Gastrocnemius medialis (tissue), 4 donors: ENCODE measurements around the gene INPP5E. TPM values are rescaled to one million over a fixed set of nuclear protein-coding genes. Genes with fewer than 3 reads are reported as not detected.

Experiments used
- ATAC-seq, 2 donors: fragments of 150-250 bp; one replicate each; pipeline ENCODE4 v1.9.1; 2016
- DNase-seq, 2 donors: peaks; one replicate each; pipeline ENCODE4 v3.0.0-alpha.2; 2019
- H3K27ac ChIP-seq, 4 donors: fragments of 200-600 bp; sonication (generic); 1 replicate in 1 of 4; 2 replicates in 3 of 4; pipeline ENCODE4 v1.5.1; 2016 to 2018; ENCODE audit warnings: mild to moderate bottlenecking in 2 of 4, moderate library complexity in 1 of 4
- H3K27me3 ChIP-seq, 3 donors: fragments of 200-600 bp; sonication (generic) in 2 of 3; 1 replicate in 1 of 3; 2 replicates in 2 of 3; pipeline versions ENCODE4 v1.5.1 to v1.6.0; 2016 to 2019; ENCODE audit warnings: mild to moderate bottlenecking in 1 of 3, moderate library complexity in 1 of 3
- H3K36me3 ChIP-seq, 2 donors: fragments of 200-600 bp; sonication (generic) in 1 of 2; one replicate each; pipeline ENCODE4 v1.5.1; 2017 to 2018
- H3K4me1 ChIP-seq, 2 donors: fragments of 200-600 bp; sonication (generic) in 1 of 2; one replicate each; pipeline ENCODE4 v1.5.1; 2016 to 2017; ENCODE audit warnings: mild to moderate bottlenecking in 2 of 2
- H3K4me3 ChIP-seq, 4 donors: fragments of 200-600 bp; sonication (generic) in 3 of 4; 1 replicate in 1 of 4; 2 replicates in 3 of 4; pipeline ENCODE4 v1.5.1; 2016 to 2019; ENCODE audit warnings: mild to moderate bottlenecking in 2 of 4
- H3K9me3 ChIP-seq, 3 donors: fragments of 200-600 bp; sonication (generic) in 2 of 3; 1 replicate in 1 of 3; 2 replicates in 2 of 3; pipeline ENCODE4 v1.5.1; 2016 to 2019
- POLR2A ChIP-seq, 2 donors: fragments of 450-650 bp; IDR thresholded peaks; one replicate each; pipeline ENCODE4 v1.6.1; 2017; ENCODE audit warnings: antibody characterized with exemption in 2 of 2, mild to moderate bottlenecking in 2 of 2, moderate library complexity in 2 of 2
- in situ Hi-C, 4 donors: fragments of 200-750 bp; cut with MboI; loops; one replicate each; pipeline versions ENCODE4 v1.15.0 to v1.8.0; 2017; ENCODE audit warnings: low sequenced_read_pairs in 4 of 4
- intact Hi-C: fragments of 100-400 bp; cut with DNase I; formaldehyde crosslinking; loops from one replicate; pipeline ENCODE4 v1.15.1; 2023; ENCODE audit warnings: low total_unique reads
- total RNA-seq, 4 donors: library from RNA; depleted of rRNA; stranded (reverse); fragments of >200 nt; gene quantifications; one replicate each; pipeline versions ENCODE4 v1.1.0 to v1.2.3, GENCODE V29; 2016
- TF ChIP-seq, protein P1 (sequence below), 5 experiments: fragments of 450-650 bp in 3 of 5; fragments of 200-600 bp in 2 of 5; sonication (generic) in 2 of 5; IDR thresholded peaks in 4 of 5; conservative IDR thresholded peaks in 1 of 5; 1 replicate in 4 of 5; 2 replicates in 1 of 5; pipeline ENCODE4 v1.5.1; 2016 to 2019; ENCODE audit warnings: antibody characterized with exemption in 5 of 5, mild to moderate bottlenecking in 3 of 5, moderate library complexity in 3 of 5

The INPP5E gene
- total RNA-seq, 4 donors from 2014 or later, result 5.0 to 6.7 (median 5.9) TPM

DNA sequence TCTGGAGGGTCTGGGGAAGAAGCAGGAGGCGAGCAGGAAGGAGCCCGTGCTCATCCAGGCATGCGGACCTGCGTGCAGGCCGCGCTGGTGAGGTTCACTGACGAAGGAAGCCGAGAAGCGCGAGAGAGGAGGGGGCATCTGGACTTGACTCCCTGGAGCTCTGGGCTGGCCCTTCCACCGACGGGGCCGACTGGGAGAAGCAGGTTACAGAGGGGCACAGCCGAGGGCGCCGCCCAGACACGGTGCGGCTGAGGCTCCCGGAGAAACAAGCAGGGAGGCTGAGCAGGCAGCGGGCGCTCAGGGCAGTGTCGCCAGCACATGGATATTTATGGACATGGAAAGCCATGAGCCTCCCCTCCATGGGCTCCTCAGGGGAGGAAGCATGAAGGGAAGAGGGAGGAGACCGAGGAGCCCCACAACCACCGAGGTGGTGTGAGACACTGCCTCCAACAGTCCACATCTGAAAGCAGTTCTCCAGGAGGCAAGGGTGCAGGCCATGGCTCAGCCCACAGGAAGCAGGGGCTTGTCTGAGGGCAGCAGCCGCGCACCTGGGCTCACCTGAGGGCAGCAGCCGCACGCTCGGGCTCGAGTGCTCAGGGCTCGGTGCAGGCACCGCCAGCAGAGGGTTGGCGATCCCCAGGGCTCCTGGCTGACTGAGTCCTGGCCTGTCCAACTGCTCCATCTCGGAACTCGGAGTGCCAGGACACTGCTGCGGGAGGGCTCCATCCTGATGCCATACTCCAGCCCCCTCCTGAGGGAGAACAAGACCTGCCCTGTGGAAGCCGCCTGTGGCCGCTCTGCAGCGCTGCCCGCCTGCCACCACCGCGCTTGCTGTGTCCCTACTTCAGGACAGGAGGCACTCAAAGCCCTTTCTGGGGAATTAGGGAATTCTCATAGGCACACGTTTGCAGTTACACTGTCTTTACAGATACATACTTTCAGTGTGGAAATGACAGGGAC lies 15.7 kb upstream of the INPP5E start:
- no peaks in the 10 kb centered on the region for H3K27me3 ChIP-seq
- TF ChIP-seq, protein P1, sequence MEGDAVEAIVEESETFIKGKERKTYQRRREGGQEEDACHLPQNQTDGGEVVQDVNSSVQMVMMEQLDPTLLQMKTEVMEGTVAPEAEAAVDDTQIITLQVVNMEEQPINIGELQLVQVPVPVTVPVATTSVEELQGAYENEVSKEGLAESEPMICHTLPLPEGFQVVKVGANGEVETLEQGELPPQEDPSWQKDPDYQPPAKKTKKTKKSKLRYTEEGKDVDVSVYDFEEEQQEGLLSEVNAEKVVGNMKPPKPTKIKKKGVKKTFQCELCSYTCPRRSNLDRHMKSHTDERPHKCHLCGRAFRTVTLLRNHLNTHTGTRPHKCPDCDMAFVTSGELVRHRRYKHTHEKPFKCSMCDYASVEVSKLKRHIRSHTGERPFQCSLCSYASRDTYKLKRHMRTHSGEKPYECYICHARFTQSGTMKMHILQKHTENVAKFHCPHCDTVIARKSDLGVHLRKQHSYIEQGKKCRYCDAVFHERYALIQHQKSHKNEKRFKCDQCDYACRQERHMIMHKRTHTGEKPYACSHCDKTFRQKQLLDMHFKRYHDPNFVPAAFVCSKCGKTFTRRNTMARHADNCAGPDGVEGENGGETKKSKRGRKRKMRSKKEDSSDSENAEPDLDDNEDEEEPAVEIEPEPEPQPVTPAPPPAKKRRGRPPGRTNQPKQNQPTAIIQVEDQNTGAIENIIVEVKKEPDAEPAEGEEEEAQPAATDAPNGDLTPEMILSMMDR (IDR thresholded peaks at IDR 0.05 in 4 of 5, conservative IDR thresholded peaks at IDR 0.05 in 1 of 5), result no peak
- TF ChIP-seq POLR2A (IDR thresholded peaks at IDR 0.05), result no peak
- no peak for ATAC-seq

DNA sequence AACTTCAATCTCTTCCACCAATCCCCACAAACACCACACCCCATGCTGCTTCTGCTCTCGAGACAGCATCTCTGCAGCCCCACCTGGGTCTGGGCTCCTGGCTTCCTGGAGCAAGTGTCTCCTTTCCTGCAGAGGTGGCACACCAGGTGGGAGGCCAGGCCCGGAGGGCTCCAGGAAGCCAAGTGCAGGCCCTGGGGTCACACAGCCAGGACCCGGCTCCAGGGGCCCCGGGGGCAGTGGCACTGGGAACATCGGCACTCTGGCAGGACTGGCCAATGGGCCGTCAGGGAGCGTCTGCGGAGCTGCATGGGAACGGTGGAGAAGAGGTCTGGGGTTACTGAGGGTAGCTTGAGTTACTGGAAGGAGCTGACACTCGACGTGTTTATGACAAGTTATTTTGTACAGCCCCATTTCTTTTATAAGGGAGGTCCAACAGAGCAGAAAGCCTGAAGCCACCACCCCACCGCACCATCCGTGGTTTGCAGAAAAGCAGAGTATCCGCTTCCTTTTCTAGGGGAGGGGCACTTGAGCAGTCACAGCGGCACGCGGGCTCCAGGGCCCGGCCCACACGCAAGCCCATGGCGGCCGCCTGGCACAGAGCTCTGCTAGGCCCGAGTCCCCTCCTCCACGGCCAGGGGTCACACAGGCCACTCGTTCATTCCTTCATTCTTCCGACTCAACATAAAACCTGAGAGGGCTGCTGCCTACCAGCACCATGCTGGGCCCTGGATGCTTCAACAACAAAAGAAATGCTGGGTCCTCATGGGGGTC lies 14.6 kb upstream of the INPP5E start:
- Histone ChIP-seq H3K4me1 (no peaks in the 10 kb centered on the region), H3K4me3 (no peak overlapping the region), H3K27me3 (no peaks in the 10 kb centered on the region), H3K27ac (no peak overlapping the region), H3K9me3 (no peaks in the 10 kb centered on the region), H3K36me3 (peaks cover 0 to 84% of the 10 kb centered on the region in 2 donors)
- in situ Hi-C loops, result no loop called here
- DNase-seq (no peak), ATAC-seq (no peak)
- intact Hi-C loops, result loop anchor here (1.0 kb wide), 1 partner anchor 9 kb away; no protein-coding TSS in a partner anchor
- TF ChIP-seq POLR2A (IDR thresholded peaks at IDR 0.05), result no peak
- TF ChIP-seq, protein P1 (IDR thresholded peaks at IDR 0.05 in 4 of 5, conservative IDR thresholded peaks at IDR 0.05 in 1 of 5), result no peak

More for the DNA sequence above, 15.7 kb upstream of the INPP5E start:
- DNase-seq, result no peak
- H3K4me1 ChIP-seq, result no peaks in the 10 kb centered on the region
- H3K27ac ChIP-seq, result no peak overlapping the region
- in situ Hi-C loops, result no loop called here
- H3K9me3 ChIP-seq, result no peaks in the 10 kb centered on the region
- no peak overlapping the region for H3K4me3 ChIP-seq
- H3K36me3 ChIP-seq, result peaks cover 2 to 86% of the 10 kb centered on the region in 2 donors
- intact Hi-C loops, result no loop called here

DNA sequence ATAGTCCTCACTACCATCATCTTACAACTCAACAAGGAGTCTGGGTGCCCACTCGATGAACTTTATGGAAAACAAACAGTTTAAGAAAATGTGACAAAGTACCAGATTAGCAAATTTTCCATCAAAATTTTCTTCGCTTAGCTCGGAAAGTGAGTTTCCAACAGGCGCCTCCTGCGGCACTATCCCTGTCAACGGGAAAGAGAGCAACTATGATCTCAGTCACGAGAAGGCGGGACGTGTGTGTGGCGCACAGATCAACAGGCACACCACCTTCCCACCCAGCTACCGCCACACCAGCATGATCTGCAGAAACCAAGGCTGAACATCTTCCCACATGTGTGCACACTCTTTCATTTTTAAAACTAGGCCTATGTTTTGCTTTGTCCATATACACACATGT lies 13.7 kb upstream of the INPP5E start:
- Histone ChIP-seq H3K9me3 (no peaks in the 10 kb centered on the region), H3K36me3 (peaks cover 0 to 84% of the 10 kb centered on the region in 2 donors), H3K27me3 (no peaks in the 10 kb centered on the region), H3K27ac (no peak overlapping the region), H3K4me3 (no peak overlapping the region), H3K4me1 (no peaks in the 10 kb centered on the region)
- in situ Hi-C loops (no loop called here), intact Hi-C loops (no loop called here)
- DNase-seq (no peak), ATAC-seq (no peak)
- TF ChIP-seq, protein P1 (IDR thresholded peaks at IDR 0.05 in 4 of 5, conservative IDR thresholded peaks at IDR 0.05 in 1 of 5), result no peak
- TF ChIP-seq POLR2A (IDR thresholded peaks at IDR 0.05), result no peak

DNA sequence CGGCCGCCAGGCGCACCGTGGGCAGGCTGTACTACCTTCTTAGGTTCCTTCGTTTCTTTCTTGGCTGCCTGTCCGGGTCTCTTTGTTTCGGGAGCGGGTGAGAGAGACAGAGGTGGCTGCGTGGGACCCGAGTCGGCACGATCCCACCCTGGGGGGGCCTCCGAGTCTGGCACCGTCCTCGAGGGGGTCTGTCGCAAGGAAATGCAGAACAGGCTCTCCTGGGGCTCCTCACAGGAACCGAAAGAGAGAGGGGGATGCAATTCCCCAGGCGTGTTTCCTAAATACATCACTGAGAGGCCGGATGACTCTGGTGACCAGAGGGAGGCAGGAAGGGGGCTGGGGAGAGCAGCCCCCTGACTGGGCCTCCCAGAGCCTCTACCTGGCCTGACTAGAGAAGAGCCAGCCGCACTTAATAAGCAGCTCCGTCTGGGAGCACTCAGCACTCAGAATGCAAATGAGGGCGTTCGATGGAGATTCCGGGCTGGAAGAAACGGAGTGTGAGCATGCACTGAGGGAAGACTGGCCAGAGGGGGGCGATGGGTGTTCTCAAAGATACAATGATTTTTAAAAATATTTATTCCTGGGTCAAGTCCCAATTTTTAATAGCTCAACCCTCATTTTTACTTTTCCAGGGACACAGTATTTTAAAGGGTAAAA lies 11.7 kb upstream of the INPP5E start:
- in situ Hi-C loops, result no loop called here
- peaks cover 0 to 84% of the 10 kb centered on the region in 2 donors for H3K36me3 ChIP-seq
- DNase-seq, result no peak
- ATAC-seq, result no peak
- TF ChIP-seq POLR2A (IDR thresholded peaks at IDR 0.05), result no peak
- TF ChIP-seq, protein P1 (IDR thresholded peaks at IDR 0.05 in 4 of 5, conservative IDR thresholded peaks at IDR 0.05 in 1 of 5), result no peak
- H3K27me3 ChIP-seq, result no peaks in the 10 kb centered on the region
- H3K9me3 ChIP-seq, result no peaks in the 10 kb centered on the region
- intact Hi-C loops, result no loop called here
- no peaks in the 10 kb centered on the region for H3K4me1 ChIP-seq
- H3K27ac ChIP-seq, result no peak overlapping the region
- no peak overlapping the region for H3K4me3 ChIP-seq
